Fibroblast of villous mesenchyme (primary cell): ENCODE data around the gene FFAR1. TPM values are rescaled to one million over a fixed set of nuclear protein-coding genes. Genes with fewer than 3 reads are reported as not detected.

Experiments used
- DNase-seq: peaks from one replicate; pipeline ENCODE4 v3.0.0-alpha.2; 2010; ENCODE audit warnings: low read depth
- H3K4me3 ChIP-seq: 2 replicates; pipeline ENCODE4 v1.5.1; 2011; ENCODE audit warnings: low read depth, mild to moderate bottlenecking, low read length
- total RNA-seq: library from RNA; depleted of rRNA; stranded (reverse); fragments of >200 nt; gene quantifications from 2 replicates; pipeline ENCODE4 v1.2.3, GENCODE V29; 2012
- TF ChIP-seq, protein P1 (sequence below): IDR thresholded peaks from 2 replicates; pipeline ENCODE4 v1.5.1; 2012; ENCODE audit warnings: low read depth, mild to moderate bottlenecking, low read length; ENCODE audit not compliant: insufficient read depth

FFAR1 gene
- total RNA-seq, 1 donor, result not detected

DNA sequence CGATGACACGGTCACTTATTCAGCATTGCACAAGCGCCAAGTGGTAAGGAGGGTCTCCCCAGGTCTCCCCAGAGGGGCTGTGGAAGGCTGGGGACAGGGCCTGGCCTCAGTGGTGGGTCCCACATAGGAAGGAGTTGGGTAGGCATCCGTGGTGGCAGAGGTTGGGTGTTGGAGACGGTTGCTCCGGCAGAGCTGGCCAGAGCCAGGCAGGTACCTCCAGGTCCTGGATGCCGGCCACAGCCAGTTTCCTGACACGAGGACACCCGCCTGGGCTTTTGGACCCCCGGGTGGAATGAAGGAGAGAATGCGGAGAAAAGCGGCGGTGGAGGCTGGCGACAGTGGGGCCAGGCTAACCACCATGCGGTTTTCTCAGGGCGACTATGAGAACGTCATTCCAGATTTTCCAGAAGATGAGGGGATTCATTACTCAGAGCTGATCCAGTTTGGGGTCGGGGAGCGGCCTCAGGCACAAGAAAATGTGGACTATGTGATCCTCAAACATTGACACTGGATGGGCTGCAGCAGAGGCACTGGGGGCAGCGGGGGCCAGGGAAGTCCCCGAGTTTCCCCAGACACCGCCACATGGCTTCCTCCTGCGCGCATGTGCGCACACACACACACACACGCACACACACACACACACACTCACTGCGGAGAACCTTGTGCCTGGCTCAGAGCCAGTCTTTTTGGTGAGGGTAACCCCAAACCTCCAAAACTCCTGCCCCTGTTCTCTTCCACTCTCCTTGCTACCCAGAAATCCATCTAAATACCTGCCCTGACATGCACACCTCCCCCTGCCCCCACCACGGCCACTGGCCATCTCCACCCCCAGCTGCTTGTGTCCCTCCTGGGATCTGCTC lies 1.3 kb upstream of the FFAR1 start:
- DNase-seq, result no peak
- TF ChIP-seq, protein P1, sequence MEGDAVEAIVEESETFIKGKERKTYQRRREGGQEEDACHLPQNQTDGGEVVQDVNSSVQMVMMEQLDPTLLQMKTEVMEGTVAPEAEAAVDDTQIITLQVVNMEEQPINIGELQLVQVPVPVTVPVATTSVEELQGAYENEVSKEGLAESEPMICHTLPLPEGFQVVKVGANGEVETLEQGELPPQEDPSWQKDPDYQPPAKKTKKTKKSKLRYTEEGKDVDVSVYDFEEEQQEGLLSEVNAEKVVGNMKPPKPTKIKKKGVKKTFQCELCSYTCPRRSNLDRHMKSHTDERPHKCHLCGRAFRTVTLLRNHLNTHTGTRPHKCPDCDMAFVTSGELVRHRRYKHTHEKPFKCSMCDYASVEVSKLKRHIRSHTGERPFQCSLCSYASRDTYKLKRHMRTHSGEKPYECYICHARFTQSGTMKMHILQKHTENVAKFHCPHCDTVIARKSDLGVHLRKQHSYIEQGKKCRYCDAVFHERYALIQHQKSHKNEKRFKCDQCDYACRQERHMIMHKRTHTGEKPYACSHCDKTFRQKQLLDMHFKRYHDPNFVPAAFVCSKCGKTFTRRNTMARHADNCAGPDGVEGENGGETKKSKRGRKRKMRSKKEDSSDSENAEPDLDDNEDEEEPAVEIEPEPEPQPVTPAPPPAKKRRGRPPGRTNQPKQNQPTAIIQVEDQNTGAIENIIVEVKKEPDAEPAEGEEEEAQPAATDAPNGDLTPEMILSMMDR, result no peak
- H3K4me3 ChIP-seq, result no peak overlapping the region

GRCh38 chr19:35347930-35348298 lies 212 bp downstream of the FFAR1 start:
- no peak for DNase-seq
- TF ChIP-seq, protein P1, result no peak
- H3K4me3 ChIP-seq, result no peak overlapping the region

GRCh38 chr19:35348911-35349611 lies 1.4 kb downstream of the FFAR1 start:
- H3K4me3 ChIP-seq, result no peak overlapping the region
- TF ChIP-seq, protein P1, result no peak
- DNase-seq, result no peak

- no peak overlapping the region for H3K4me3 ChIP-seq
- DNase-seq, result no peak
- TF ChIP-seq, protein P1, result no peak
Observed at GRCh38 chr19:35349614-35350521, 2.2 kb downstream of the FFAR1 start.

DNA sequence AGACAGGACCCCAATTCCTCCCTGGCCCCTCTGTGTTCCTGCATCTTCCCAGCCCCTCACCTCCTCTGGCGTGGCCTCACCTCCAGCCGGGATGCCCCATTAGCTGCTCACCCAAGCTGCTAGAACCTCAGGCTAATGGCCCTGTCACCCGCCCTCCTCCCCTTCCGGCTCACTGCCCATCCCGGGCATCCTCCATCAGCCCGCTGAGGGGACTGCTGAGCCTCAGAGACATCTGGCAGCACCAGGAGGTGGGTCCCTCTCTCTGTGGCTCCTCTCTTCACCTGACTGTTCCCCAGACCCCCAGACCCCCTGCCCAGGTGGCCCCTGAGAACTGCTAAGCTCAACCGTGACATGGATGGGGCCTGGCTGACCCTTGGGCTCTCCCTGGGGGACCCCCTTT lies 2.9 kb downstream of the FFAR1 start:
- TF ChIP-seq, protein P1, result no peak
- no peak for DNase-seq
- H3K4me3 ChIP-seq, result no peak overlapping the region

DNA sequence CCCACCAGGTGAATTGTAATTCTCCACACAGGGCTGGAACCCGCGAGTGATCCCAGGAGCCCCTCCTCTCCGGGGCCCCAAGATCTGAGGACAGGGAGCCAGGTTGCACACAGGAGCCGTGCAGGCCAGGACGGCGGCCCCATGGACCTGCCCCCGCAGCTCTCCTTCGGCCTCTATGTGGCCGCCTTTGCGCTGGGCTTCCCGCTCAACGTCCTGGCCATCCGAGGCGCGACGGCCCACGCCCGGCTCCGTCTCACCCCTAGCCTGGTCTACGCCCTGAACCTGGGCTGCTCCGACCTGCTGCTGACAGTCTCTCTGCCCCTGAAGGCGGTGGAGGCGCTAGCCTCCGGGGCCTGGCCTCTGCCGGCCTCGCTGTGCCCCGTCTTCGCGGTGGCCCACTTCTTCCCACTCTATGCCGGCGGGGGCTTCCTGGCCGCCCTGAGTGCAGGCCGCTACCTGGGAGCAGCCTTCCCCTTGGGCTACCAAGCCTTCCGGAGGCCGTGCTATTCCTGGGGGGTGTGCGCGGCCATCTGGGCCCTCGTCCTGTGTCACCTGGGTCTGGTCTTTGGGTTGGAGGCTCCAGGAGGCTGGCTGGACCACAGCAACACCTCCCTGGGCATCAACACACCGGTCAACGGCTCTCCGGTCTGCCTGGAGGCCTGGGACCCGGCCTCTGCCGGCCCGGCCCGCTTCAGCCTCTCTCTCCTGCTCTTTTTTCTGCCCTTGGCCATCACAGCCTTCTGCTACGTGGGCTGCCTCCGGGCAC lies 3.9 kb downstream of the FFAR1 start:
- no peak for DNase-seq
- no peak overlapping the region for H3K4me3 ChIP-seq
- TF ChIP-seq, protein P1, result no peak
